ENCODE measurements around the gene SMIM38. TPM values are rescaled to one million over a fixed set of nuclear protein-coding genes. Genes with fewer than 3 reads are reported as not detected.

The SMIM38 gene
- total and polyA plus RNA-seq, 2 donors from 2014 or later = 0.19 to 0.63 TPM

- Histone ChIP-seq H3K4me1 (ENCODE audit: control insufficient read depth in 2 of 3, insufficient read depth in 2 of 3, low read depth in 1 of 3, low read length in 3 of 3) (peaks cover 3 to 26% (median 13%) of the 10 kb centered on the region in 3 donors), H3K27ac (ENCODE audit: low read depth in 2 of 2, low read length in 2 of 2) (no peak overlapping the region), H3K9me3 (ENCODE audit: control insufficient read depth in 2 of 3, insufficient read depth in 1 of 3, low read length in 3 of 3) (no peaks in the 10 kb centered on the region), H3K9ac (ENCODE audit: low read length in 3 of 3) (no peak overlapping the region), H3K4me3 (ENCODE audit: low read length in 3 of 3) (no peak overlapping the region), H3K36me3 (ENCODE audit: control insufficient read depth in 2 of 3, insufficient read depth in 3 of 3, low read length in 3 of 3) (no peaks in the 10 kb centered on the region), H3K27me3 (ENCODE audit: control insufficient read depth, insufficient read depth, low read length) (no peaks in the 10 kb centered on the region)
- FAIRE-seq = no peak
- intact Hi-C loops (cut with DNase I) = no loop called here
- DNase-seq = peak in 1 of 5 donors; percentile 59
- TF ChIP-seq, protein P1, sequence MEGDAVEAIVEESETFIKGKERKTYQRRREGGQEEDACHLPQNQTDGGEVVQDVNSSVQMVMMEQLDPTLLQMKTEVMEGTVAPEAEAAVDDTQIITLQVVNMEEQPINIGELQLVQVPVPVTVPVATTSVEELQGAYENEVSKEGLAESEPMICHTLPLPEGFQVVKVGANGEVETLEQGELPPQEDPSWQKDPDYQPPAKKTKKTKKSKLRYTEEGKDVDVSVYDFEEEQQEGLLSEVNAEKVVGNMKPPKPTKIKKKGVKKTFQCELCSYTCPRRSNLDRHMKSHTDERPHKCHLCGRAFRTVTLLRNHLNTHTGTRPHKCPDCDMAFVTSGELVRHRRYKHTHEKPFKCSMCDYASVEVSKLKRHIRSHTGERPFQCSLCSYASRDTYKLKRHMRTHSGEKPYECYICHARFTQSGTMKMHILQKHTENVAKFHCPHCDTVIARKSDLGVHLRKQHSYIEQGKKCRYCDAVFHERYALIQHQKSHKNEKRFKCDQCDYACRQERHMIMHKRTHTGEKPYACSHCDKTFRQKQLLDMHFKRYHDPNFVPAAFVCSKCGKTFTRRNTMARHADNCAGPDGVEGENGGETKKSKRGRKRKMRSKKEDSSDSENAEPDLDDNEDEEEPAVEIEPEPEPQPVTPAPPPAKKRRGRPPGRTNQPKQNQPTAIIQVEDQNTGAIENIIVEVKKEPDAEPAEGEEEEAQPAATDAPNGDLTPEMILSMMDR (IDR thresholded peaks at IDR 0.05; ENCODE audit: borderline replicate concordance, extremely low read depth, insufficient read depth) = no peak
Observed at GRCh38 chr11:69108030-69108429, 47.7 kb upstream of the SMIM38 start.

- Histone ChIP-seq H3K36me3 (ENCODE audit: control insufficient read depth in 2 of 3, insufficient read depth in 3 of 3, low read length in 3 of 3) (no peaks in the 10 kb centered on the region), H3K4me1 (ENCODE audit: control insufficient read depth in 2 of 3, insufficient read depth in 2 of 3, low read depth in 1 of 3, low read length in 3 of 3) (peaks cover 3 to 26% (median 18%) of the 10 kb centered on the region in 3 donors), H3K4me3 (ENCODE audit: low read length in 3 of 3) (no peak overlapping the region), H3K27ac (ENCODE audit: low read depth in 2 of 2, low read length in 2 of 2) (no peak overlapping the region), H3K9me3 (ENCODE audit: control insufficient read depth in 2 of 3, insufficient read depth in 1 of 3, low read length in 3 of 3) (no peaks in the 10 kb centered on the region), H3K27me3 (ENCODE audit: control insufficient read depth, insufficient read depth, low read length) (no peaks in the 10 kb centered on the region), H3K9ac (ENCODE audit: low read length in 3 of 3) (no peak overlapping the region)
- DNase-seq (peak in 1 of 5 donors; percentile 37), FAIRE-seq (no peak)
- intact Hi-C loops (cut with DNase I) = no loop called here
- TF ChIP-seq, protein P1 (IDR thresholded peaks at IDR 0.05; ENCODE audit: borderline replicate concordance, extremely low read depth, insufficient read depth) = no peak
Observed at GRCh38 chr11:69108559-69108958, 47.2 kb upstream of the SMIM38 start.

DNA sequence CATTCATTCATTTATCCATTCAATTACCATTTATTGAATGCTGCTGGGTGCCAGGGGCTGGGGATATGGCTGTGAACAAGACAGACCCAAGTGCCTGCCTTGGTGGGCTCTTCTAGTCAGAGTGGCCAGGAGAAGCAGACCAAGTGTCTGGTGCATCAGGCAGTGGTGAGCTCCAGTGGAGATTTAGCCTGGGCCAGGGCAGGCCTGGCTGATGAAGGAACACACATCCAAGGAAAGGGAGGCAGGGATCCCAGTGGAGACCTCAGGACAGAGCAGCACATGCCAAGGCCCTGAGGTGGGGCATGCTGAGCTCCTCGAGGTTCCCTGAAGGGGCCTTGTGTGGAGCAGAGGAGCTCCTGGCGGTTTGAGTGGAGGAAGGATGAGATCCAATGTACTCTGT, 46.6 kb upstream of the SMIM38 start:
- Histone ChIP-seq H3K27ac (ENCODE audit: low read depth in 2 of 2, low read length in 2 of 2) (no peak overlapping the region), H3K9me3 (ENCODE audit: control insufficient read depth in 2 of 3, insufficient read depth in 1 of 3, low read length in 3 of 3) (no peaks in the 10 kb centered on the region), H3K36me3 (ENCODE audit: control insufficient read depth in 2 of 3, insufficient read depth in 3 of 3, low read length in 3 of 3) (no peaks in the 10 kb centered on the region), H3K9ac (ENCODE audit: low read length in 3 of 3) (no peak overlapping the region), H3K27me3 (ENCODE audit: control insufficient read depth, insufficient read depth, low read length) (no peaks in the 10 kb centered on the region), H3K4me1 (ENCODE audit: control insufficient read depth in 2 of 3, insufficient read depth in 2 of 3, low read depth in 1 of 3, low read length in 3 of 3) (peaks cover 3 to 24% (median 23%) of the 10 kb centered on the region in 3 donors), H3K4me3 (ENCODE audit: low read length in 3 of 3) (no peak overlapping the region)
- TF ChIP-seq, protein P1 (IDR thresholded peaks at IDR 0.05; ENCODE audit: borderline replicate concordance, extremely low read depth, insufficient read depth) = no peak
- FAIRE-seq = no peak
- peak in 1 of 5 donors; percentile 40 for DNase-seq
- intact Hi-C loops (cut with DNase I) = no loop called here

- FAIRE-seq (no peak), DNase-seq (peak in 1 of 5 donors; percentile 4)
- H3K9me3 ChIP-seq (ENCODE audit: control insufficient read depth in 2 of 3, insufficient read depth in 1 of 3, low read length in 3 of 3) = no peaks in the 10 kb centered on the region
- H3K4me1 ChIP-seq (ENCODE audit: control insufficient read depth in 2 of 3, insufficient read depth in 2 of 3, low read depth in 1 of 3, low read length in 3 of 3) = peaks cover 3 to 36% (median 30%) of the 10 kb centered on the region in 3 donors
- H3K4me3 ChIP-seq (ENCODE audit: low read length in 3 of 3) = no peak overlapping the region
- H3K9ac ChIP-seq (ENCODE audit: low read length in 3 of 3) = no peak overlapping the region
- H3K27ac ChIP-seq (ENCODE audit: low read depth in 2 of 2, low read length in 2 of 2) = no peak overlapping the region
- no peaks in the 10 kb centered on the region for H3K27me3 ChIP-seq (ENCODE audit: control insufficient read depth, insufficient read depth, low read length)
- no peaks in the 10 kb centered on the region for H3K36me3 ChIP-seq (ENCODE audit: control insufficient read depth in 2 of 3, insufficient read depth in 3 of 3, low read length in 3 of 3)
- TF ChIP-seq, protein P1 (IDR thresholded peaks at IDR 0.05; ENCODE audit: borderline replicate concordance, extremely low read depth, insufficient read depth) = no peak
- intact Hi-C loops (cut with DNase I) = no loop called here
Observed at GRCh38 chr11:69110451-69110850, 45.3 kb upstream of the SMIM38 start.

All from kidney (tissue), 14 donors.